NCI-H1930 (cell line): ENCODE data around the gene ZNF469.

Experiments
- DNase-seq, 2 experiments: peaks; one replicate each; lab custom pipeline; 2025; lab: John Stamatoyannopoulos, UW

The ZNF469 gene

DNA sequence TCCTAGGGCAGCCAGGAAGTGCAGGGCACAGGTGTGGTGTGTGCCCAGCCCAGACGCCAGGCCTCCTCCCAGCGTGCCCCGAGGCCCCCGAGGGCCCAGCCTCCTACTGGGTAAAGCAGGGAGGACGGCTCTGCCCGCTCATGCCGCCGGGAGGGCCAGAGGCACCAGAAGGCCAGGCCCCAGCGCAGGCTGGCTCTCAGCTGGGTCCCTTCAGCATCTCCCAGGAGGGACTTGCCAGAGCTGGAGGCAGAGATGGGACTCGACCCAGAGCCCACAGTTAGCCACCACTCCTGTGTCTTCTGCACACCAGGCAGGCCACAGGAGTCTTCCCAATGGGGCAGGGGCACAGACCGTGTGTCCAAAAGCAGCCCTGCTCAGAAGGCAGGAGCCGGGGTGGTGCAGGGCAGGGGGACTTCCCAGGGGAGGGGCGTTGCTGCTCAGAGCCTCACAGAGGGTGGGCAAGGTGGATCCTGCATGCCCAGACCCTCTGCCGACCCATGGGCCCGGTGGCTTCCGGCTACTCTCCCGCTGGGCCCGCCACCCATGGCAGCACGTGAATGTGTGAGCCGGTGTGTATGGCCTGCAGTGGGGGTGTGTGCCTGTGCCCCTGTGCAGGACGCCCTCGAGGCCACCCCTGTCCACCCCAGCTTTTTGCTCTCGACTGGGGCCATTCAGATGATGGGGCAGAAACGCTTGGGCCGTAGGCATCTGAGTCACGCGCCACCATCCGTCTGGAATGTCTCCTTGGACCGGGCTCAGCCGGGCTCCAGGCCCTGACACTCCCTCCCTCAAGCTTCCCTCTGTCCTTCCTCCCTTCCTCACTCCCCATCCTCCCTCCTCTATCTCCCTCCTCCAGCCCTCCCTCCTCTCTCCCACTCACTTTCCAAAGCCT, 5.7 kb upstream of the ZNF469 start:
- no peak for DNase-seq

DNA sequence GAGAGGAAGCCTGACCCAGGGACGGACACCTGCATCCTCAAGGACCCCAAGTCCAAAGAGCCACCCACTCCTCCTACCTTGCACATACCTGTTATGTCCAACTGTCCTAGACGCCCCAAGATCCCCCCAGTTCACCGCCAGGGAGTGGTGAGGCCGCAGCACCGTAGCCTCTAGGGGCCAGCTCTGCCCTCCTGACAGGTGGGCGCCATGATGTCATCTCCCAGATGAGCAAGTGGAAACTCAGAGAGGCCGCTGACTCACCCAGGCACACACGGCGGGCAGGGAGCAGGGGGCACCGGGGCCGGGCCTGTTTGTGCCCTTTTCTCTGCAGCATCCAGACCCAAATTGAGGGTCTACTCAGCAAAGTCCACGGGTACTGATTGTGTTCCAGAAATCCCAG, 4.8 kb upstream of the ZNF469 start:
- no peak for DNase-seq

DNA sequence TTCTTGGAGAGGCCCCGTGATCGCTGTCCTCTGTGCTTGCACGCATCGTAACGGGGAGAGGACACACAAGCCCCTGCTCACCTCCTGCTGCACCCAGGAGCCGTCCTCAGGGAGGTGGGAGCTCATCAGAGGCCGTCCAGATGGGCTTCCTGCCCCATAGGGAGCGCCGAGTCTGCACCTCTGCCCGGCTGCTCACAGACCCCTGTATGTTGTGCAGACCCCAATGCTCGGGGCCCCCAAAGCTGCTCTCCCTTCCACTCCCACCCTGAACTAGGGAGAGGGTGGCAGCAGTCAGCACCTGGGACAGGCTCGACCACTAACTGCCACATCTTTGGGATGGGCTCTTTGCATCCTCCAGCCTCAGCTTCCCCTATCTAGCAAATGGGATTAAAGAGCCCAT, 4.4 kb upstream of the ZNF469 start:
- no peak for DNase-seq

DNA sequence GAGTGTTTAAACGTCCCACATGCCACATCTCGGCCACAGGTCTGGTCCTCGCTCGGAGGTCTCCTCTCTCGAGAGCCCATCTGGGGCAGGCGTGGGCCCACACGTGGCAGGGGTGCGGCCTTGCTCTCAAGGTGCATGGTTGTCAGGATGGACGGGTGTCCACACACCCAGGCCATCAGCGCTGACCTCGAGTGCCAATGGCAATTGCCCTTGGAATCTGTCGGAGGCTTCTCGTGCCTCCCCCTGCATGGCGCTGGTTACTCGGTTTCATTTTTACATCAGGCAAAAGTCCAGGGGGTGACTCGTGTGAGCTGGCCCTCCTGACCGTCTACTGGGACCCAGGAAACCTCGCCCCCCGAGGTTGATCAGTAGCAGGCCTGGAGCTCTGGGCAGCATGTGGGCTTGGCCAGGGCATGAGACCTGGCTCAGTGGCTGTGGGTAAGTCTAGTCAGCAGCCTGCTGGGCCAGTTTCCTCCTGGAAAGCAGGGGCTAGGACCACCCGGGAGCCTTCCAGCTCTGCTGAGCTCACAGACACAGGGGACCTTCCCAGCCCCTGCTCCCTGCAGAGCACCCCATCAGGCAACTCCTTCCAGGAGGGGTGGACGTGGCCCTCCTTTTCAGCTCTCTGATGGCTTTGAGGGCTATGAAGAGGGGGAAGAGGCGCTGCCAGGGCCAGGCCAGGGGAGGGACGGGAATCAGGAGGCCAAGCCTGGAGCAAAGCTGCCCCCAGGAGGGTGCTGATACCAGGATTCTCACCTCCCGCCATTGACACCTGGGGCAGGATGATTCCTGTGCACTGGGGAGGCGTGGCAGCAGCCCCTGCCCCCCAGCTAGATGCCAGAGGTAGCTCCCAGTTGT, 3.7 kb upstream of the ZNF469 start:
- DNase-seq, result no peak

DNA sequence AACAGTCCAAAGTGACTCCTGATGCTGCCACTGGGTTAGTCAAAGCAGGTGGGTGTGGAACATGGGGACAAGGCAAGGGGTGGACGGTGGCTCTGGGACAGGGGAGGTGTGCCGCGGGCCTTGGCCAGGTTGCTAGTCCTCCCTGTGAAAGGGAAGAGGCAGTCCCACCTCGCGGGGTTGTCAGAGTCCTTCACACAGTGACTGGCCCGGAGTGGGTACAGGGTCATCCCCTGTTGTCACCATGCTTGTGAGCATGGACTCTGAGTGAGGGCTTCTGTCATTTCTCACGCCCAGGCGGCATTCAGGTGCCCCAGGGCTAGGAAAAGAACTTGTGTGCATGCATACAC, 3.1 kb upstream of the ZNF469 start:
- DNase-seq, result no peak

DNA sequence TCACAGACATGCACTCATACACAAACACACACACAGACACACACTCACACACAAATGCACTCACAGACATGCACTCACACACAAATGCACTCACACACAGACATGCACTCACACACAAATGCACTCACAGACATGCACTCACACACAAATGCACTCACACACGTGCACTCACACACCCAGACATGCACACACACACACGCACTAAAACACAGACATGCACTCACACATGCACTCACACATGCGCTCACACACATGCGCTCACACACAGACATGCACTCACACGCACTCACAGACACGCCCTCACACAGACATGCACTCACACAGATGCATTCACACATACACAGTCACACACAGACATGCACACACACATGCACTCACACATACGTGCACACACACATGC, 2.7 kb upstream of the ZNF469 start:
- DNase-seq, result no peak

DNA sequence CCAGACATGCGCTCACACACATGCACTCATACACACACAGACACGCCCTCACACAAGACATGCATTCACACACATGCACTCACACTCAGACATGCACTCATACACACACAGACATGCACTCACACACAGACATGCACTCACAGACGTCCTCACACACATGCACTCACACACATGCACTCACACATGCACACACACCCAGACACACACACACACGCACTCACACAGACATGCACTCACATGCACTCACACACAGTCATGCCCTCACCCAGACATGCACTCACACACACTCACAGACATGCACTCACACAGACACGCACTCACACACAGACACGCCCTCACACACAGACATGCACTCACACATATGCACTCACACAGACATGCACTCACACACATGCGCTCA, 2.1 kb upstream of the ZNF469 start:
- DNase-seq, result no peak

DNA sequence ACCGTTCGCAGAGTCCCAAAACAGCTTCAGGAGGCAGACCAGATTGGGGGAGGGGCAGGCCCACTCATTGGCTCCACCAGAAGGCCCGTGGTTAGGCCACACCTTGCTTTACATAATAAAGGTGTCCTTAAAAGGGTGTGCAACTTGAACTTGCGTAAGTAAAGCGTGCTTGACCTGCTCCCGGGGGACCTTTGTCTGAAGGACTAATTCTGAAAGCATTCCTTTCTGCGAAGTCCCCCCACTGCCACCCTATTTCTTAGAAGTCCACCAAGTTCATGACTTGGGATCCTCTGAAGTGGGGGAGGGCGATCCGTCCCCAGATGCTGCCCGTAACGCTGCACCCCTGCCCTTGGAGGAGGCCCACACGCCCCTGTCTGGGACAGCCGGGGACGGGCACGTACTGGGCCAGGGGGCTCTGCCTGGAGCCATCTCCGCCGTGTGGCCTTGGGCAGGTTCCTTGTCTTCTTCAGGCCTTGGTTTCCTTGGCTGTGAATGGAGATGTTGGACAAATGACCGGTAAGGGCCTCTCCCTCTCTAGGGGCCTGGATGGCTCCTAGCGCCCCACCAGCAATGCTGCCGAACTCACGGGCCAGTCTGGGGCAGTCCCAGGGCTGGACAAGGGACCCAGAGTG, 823 bp upstream of the ZNF469 start:
- no peak for DNase-seq

DNA sequence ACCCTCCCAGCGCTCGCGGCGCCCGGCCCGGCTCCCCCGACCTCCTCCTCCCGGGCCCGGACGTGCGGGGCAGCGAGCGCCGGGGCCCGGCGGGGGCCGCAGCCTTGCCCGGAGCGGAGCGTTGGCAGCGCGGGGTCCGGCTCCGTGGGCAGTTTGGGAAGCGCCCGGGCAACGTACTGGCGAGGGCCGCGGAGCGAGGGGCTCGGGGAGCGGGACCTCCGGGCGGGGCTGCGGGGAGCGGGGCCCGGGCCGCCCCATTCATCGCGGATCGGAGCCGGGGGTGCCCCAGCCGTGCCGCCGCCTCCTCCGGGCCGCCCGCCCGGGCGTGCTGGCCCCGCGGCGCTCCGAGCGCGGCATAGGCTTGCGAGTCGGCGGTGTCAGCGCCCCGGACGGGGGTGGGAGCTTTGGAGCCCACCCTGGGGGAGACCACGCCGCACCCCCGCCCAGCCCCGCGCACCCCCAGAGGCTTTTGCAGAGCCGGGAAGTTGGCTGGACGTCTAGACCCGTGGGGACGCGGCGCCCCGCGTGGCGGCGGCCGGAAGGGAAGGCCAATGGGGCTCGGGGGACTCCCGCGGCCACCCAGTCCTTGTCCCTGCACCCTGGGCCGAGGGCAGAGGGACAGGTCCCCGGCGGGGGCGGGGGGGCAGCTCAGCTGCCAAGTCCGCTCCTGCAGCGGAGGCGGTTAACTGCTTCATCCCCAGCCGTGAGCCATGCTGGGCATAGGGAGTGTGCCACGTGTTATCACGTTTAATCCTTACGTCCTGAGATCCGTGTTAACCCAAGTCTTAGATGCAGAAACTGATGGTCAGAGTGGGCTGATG, 852 bp downstream of the ZNF469 start:
- no peak for DNase-seq

DNA sequence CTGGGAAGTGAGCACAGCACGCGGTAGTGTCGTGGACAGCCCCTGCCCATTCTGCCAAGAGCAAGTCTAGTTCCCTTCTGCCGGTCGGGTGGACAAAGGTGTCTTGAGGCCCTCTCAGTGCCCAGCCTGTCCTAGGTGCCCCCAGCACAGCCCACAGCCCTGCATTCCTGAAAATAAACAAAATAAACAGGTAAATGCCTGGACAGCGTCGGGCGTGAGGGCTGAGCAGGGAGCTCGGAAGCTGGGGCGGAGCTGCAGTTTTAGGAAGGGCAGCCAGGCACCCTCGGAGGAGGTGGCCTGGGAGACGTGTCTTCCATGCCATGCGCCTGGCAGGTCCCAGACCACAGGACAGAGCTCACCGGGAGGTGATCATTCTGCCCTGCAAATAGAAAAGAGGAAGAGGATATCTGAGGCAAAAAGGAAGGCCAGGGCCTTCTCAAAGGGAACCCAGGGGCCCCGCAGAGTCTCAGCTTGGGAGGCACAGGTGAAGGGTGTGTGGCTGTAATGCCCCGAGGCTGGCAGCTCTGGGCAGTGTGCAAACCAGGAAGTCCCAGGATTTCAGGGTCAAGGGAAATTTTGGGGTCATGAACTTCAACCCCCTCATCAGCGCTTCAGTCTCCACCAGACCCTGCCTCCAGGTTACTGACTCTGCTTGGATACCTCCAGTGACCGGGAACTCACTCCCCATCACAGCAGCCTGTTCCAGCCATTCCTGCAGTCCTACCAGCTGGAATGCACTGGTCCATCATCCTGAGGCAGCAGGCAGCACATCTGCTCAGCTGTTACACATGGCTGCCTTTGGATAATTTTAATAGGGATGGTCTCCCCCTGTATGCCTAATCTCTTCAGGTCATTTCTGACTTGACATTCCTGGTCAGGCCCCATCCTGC, 1.7 kb downstream of the ZNF469 start:
- no peak for DNase-seq

DNA sequence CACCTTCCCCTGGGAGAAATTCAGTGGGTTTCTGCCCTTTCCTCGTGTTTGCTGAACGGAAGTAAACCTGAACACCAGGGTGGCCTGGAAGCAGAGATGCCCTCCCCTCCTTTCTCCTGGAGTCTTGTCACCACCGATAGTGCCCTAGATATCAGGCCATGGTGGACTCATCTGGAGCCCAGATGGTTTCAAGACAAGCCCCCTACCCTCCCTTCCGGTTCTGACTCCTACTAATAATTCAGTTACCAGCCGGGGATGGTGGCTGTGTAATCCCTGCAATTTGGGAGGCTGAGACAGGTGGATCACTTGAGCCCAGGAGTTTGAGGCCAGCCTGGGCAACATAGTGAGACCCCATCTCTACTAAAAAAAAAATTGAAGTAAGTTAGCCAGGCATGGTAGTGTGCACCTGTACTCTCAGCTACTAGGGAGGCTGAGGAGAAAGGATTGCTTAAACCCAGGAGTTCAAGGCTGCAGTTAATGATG, 2.4 kb downstream of the ZNF469 start:
- no peak for DNase-seq

DNA sequence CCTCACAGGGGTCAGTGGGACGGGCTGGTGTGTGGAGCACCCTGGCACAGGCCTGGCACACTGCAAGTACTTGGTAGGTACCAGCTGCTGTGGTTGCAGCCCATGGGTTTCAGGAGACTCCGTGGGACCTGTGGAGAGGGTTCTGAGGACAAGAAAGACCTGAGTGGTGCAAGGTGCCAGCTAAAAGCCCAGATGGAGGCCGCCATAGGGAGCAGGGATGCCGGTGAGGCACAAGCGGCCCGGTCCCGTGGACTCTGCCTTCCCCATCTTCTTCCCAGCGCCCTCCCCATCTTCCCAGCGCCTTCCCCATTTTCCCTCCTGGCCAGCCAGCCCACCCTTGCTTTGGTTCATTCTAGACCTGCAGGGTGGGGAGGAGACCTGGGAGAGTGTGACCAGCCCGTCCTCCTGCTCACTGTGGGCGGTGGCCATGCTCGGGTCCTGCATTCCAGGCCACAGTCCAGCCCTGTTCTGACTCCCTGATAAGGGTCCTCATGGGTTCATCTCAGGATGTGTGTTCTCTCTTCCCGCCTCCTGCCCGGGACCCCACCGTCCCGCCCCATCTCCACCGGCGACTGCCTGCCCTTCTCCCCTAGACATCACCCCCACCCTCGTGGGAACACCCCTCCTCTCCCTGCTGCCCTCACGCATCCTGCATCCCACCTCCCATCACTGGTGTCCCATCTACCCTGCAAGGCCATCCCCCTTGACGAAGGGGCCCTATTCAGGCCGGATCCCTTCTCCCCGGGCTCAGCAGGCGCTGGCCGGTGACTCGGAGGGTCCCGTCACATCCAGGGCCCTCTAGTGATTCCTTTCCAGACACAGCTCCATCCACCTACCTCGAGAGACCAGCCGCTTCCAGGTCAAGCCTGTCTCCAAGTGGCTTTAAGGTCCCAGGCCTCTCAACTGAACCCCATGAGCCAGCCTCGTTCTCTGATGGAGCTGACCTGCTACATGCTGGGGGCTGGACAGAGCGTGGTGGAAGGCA, 3.4 kb downstream of the ZNF469 start:
- no peak for DNase-seq

DNA sequence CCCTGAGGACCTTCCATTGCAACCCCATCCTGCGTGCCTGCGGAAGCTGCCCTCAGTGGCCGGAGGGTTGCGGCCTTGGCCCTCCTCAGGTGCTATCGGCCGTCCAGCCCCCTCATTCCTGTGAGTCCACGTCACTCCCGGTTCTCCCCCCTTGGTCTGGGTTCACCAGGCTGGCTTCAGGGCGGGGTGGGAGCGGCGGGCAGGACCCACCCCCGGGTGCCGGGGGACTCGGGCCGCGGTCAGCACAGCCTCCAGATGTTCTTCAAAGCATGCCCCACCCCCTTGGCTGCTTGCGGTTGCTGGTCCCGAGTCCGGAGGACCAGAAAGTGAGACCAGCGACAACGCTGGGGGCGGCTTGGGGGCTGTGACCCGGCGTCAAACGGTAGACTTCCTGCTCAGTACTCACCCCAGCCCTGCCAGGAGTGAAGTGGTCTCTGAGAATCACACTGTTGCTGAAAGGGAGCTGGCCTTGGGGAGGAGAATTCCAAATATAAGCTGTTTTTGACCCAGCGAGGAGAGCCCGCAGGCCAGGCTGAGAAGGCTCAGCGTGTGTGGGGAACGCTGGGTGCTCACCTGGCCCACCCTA, 4.5 kb downstream of the ZNF469 start:
- DNase-seq, result no peak

DNA sequence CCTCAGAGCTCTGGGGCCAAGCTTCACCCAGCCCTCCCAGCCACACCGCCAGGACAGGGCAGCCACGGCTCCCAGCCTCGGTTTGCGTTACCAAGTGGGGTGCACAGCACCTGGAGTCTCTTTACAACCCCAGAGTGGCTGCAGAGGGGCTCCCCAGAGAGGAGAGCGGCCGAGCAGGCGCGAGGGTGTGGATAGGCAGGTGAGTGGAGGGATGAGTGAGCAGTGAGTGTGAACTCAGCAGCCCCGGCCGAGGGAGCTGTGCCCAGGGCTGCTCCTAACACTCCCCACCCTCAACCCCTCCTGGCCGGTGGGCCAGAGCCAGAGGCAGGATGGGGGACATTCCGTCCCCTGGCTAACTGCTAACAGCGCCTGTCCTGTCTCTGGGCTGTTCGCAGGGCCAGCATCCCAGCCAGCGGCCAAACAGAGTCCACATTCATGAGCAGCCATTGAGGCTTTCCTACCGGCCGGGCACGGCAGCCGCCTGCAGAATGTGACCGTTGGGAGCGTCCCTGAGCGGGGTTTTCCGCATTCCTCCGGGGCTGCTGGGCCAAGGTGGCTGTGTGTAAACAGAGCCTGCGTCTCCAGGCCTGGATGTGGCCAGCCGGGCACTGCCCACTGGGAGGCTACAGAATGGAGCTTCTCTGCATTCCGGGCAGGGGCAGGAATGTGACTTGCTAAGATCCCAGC, 5.3 kb downstream of the ZNF469 start:
- no peak for DNase-seq

DNA sequence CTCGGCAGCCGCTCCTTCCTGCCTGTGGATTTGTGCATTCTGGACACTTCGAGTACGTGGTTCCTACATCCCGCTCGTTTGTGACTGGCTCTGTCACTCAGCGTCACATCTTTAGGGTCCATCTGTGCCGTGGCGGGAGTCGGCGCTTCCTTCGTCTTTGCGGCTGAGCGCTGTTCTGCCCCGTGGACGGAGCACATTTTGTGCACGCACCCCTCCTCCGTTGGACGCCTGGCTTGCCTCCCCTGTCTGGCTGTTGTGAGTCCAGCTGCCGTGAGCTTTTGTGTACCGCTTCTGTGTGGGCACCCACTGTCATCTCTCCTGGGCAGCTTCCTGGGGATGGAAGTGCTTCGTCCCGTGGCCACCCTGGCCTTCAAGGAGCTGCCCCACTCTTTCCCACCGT, 6.4 kb downstream of the ZNF469 start:
- DNase-seq, result no peak

DNA sequence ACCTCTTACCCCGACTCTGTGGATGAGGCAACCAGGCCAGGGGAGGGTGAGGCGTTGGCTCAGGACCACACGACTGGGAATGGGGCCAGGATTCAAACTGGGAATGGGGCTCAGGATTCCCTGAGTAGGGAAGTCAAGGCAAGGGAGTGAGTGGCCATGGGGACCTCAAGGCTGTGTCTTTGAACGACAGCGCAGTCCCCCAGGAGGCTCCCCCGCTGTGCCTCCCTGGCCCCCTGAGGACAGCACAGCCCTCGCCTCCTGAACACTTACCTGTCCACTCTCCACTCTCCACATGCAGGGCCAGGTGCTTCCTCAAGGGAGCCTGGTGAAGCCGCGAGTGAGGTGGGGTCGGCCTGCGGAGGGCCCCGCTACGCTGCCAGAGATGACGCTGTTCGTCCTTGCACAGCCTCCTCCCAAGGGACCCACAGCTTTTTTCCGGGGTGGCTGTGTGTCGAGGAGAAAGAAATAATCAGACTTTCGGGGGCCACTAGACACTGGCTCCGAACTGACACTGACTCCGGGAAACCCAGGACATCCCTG, 6.9 kb downstream of the ZNF469 start:
- no peak for DNase-seq

DNA sequence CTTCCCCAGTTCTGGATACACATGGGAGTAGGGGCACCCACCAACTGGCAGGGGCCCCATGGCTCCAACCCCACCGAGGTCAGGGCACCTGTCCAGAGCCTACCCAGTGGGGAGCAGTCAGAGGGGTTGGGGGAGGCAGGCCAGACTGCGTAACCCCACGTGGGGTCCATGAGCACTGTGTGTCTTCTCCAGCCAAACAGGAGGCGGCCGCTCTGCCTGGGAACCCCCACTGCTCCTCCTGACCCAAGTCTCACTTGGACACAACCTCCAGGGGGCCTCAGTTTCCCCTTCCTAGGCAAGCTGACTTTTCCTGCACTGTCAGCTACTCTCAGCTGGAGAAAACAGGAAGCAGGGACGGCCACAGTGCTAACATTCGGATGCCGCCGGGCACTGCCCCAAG, 7.5 kb downstream of the ZNF469 start:
- no peak for DNase-seq

DNA sequence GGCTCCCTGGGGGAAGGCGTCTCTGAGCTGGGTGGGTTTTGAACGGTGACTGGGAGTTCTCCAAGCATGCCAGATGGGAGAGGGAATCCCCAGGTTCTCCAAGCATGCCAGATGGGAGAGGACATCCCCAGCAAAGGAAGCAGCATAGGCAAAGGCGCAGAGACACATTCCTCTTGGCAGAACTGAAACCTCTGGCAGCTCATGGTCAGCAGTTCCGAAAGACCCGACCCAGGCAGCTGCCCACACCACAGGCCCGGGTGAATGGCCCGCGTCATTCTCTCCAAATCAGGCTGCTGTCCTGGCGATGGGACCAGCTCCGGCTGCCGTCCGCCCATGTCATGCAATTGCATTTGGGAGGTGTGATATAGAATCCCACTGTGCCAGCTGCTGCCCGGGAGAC, 8.0 kb downstream of the ZNF469 start:
- DNase-seq, result no peak
